CD4-positive, CD25-positive, alpha-beta regulatory T cell (primary cell): ENCODE data around the gene PTP4A1. TPM values are rescaled to one million over a fixed set of nuclear protein-coding genes. Genes with fewer than 3 reads are reported as not detected.
"Not testable (repeated sequence)": the region's sequence is repeated elsewhere in the genome, so short reads cannot be mapped to it uniquely, and the experiment has no call there.

Experiments used
- ATAC-seq, 2 donors: fragments of 150-1000 bp; cut with Tn5 transposase; one replicate each; pipeline ENCODE4 v1.10.0; 2021; ENCODE audit warnings: low read depth in 2 of 2, moderate number of reproducible peaks in 2 of 2, moderate library complexity in 1 of 2
- DNase-seq, 3 donors: peaks; one replicate each; pipeline versions ENCODE4 v3.0.0 to v3.0.0-alpha.2; 2012 to 2022; ENCODE audit warnings: mixed read lengths in 1 of 3
- H3K27ac ChIP-seq: one replicate; pipeline ENCODE4 v1.7.0; 2013; ENCODE audit warnings: mild to moderate bottlenecking, low read length; ENCODE audit not compliant: insufficient read depth, poor library complexity, severe bottlenecking
- H3K27me3 ChIP-seq: one replicate; pipeline ENCODE4 v1.7.0; 2013; ENCODE audit warnings: low read length; ENCODE audit not compliant: control insufficient read depth, insufficient read depth
- H3K36me3 ChIP-seq: one replicate; pipeline ENCODE4 v1.7.0; 2013; ENCODE audit warnings: mild to moderate bottlenecking, low read length, moderate library complexity; ENCODE audit not compliant: control insufficient read depth, insufficient read depth
- H3K4me1 ChIP-seq: 2 replicates; pipeline ENCODE4 v1.7.0; 2013; ENCODE audit warnings: mild to moderate bottlenecking, low read length; ENCODE audit not compliant: insufficient read depth, control insufficient read depth, poor library complexity, severe bottlenecking
- H3K4me3 ChIP-seq: one replicate; pipeline ENCODE4 v1.7.0; 2013; ENCODE audit warnings: low read depth, mild to moderate bottlenecking, low read length, moderate library complexity
- H3K9me3 ChIP-seq, 2 experiments: 1 replicate in 1 of 2; 2 replicates in 1 of 2; pipeline ENCODE4 v1.7.0; 2013; ENCODE audit warnings: low read length in 2 of 2, mild to moderate bottlenecking in 1 of 2, moderate library complexity in 1 of 2; ENCODE audit not compliant: control insufficient read depth in 2 of 2
- H3K27ac Mint-ChIP-seq, 3 donors: one replicate each; pipeline ENCODE4 v1.8.0; 2020 to 2022; ENCODE audit warnings: mild to moderate bottlenecking in 3 of 3, mixed read lengths in 3 of 3, moderate library complexity in 2 of 3
- H3K27me3 Mint-ChIP-seq: one replicate; pipeline ENCODE4 v1.8.0; 2022; ENCODE audit warnings: mild to moderate bottlenecking, mixed read lengths
- H3K36me3 Mint-ChIP-seq: one replicate; pipeline ENCODE4 v1.8.0; 2020; ENCODE audit warnings: mixed read lengths
- H3K4me1 Mint-ChIP-seq, 4 donors: one replicate each; pipeline ENCODE4 v1.8.0; 2020 to 2022; ENCODE audit warnings: mixed read lengths in 4 of 4, mild to moderate bottlenecking in 1 of 4
- H3K4me3 Mint-ChIP-seq, 4 donors: one replicate each; pipeline ENCODE4 v1.8.0; 2020 to 2022; ENCODE audit warnings: mild to moderate bottlenecking in 4 of 4, mixed read lengths in 4 of 4, moderate library complexity in 3 of 4
- H3K9me3 Mint-ChIP-seq, 7 donors: one replicate each; pipeline ENCODE4 v1.8.0; 2020 to 2022; ENCODE audit warnings: mixed read lengths in 7 of 7, mild to moderate bottlenecking in 3 of 7, moderate library complexity in 2 of 7
- polyA plus RNA-seq, 4 donors: library from polyadenylated mRNA; unstranded; fragments of 300-500 nt; fragmentation: Illumina TruSeq; gene quantifications; one replicate each; pipeline ENCODE4 v1.2.3, GENCODE V29; 2021
- total RNA-seq: library from RNA; stranded (reverse); gene quantifications from one replicate; pipeline ENCODE4 v1.2.3, GENCODE V29; 2022

Gene PTP4A1
- total RNA-seq: 126 TPM
- 10 to 100 TPM; 54.1 to 72.7 (median 60.8) TPM for polyA plus RNA-seq

- H3K27me3 Mint-ChIP-seq: peaks cover 18% of the 10 kb centered on the region
- peak within 1 kb of the TSS; percentile 99 for H3K27ac ChIP-seq
- ATAC-seq (peak; percentile 93 to 95), DNase-seq (peak; percentile 96 to 98 (median 96))
- peaks cover 9% of the 10 kb centered on the region for H3K36me3 Mint-ChIP-seq
- peak within 1 kb of the TSS; percentile 93 to 99 (median 94) for H3K4me3 Mint-ChIP-seq
- H3K36me3 ChIP-seq: peaks cover 11% of the 10 kb centered on the region
- peak within 1 kb of the TSS; percentile 93 for H3K4me3 ChIP-seq
- H3K9me3 Mint-ChIP-seq: no peaks in the 10 kb centered on the region
- H3K27ac Mint-ChIP-seq: peak within 1 kb of the TSS; percentile 95 to 99 (median 97)
- H3K9me3 ChIP-seq: no peaks in the 10 kb centered on the region
- H3K27me3 ChIP-seq: no peaks in the 10 kb centered on the region
- peaks cover 28% of the 10 kb centered on the region for H3K4me1 ChIP-seq
- peaks cover 6 to 42% (median 34%) of the 10 kb centered on the region in 4 donors for H3K4me1 Mint-ChIP-seq
These were observed at the start of gene PTP4A1, which contains the start of gene LOC128125822 for GRCh38 chr6:63572044-63572746. Gene PTP4A1 (plus strand): TSS chr6:63572480. CDS start chr6:63576881, 4,401 bp downstream. Gene LOC128125822 (plus strand): TSS chr6:63572480.

- H3K4me1 Mint-ChIP-seq, ATAC-seq, DNase-seq, H3K36me3 Mint-ChIP-seq, H3K27ac Mint-ChIP-seq, H3K9me3 ChIP-seq, H3K4me3 Mint-ChIP-seq, H3K4me1 ChIP-seq, H3K4me3 ChIP-seq, H3K27me3 ChIP-seq, H3K9me3 Mint-ChIP-seq, H3K27ac ChIP-seq, H3K36me3 ChIP-seq, H3K27me3 Mint-ChIP-seq: not testable (repeated sequence)
These were observed 49.4 kb upstream of the PTP4A1 start for GRCh38 chr6:63522911-63523287.

DNA sequence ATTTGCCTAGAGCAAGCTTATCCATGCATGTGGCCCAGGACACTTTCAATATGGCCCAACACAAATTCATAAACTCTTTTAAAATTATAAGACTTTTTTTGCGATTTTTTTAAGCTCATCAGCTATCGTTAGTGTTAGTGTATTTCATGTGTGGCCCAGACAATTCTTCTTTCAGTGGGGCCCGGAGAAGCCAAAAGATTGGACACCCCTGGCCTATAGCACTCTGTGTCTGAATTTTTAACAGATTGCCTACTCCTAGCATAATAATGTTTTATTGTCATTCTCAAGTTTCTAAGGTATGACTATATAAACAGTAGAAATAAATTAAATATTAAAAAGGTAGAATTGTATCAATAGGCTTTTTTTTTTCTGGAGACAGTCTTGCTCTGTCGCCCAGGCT lies 48.6 kb upstream of the PTP4A1 start:
- Mint-ChIP-seq H3K27ac (no peak overlapping the region), H3K27me3 (no peaks in the 10 kb centered on the region), H3K4me3 (no peak overlapping the region), H3K36me3 (no peaks in the 10 kb centered on the region), H3K9me3 (peaks cover 0 to 3% (median 0%) of the 10 kb centered on the region in 7 donors), H3K4me1 (peaks cover 0 to 9% (median 6%) of the 10 kb centered on the region in 4 donors)
- H3K27ac ChIP-seq: no peak overlapping the region
- no peaks in the 10 kb centered on the region for H3K9me3 ChIP-seq
- no peaks in the 10 kb centered on the region for H3K27me3 ChIP-seq
- no peak for ATAC-seq
- H3K4me3 ChIP-seq: no peak overlapping the region
- DNase-seq: no peak
- H3K36me3 ChIP-seq: no peaks in the 10 kb centered on the region
- no peaks in the 10 kb centered on the region for H3K4me1 ChIP-seq

GRCh38 chr6:63525186-63525878 lies 46.9 kb upstream of the PTP4A1 start:
- no peaks in the 10 kb centered on the region for H3K9me3 ChIP-seq
- DNase-seq (no peak), ATAC-seq (no peak)
- peaks cover 8% of the 10 kb centered on the region for H3K4me1 ChIP-seq
- peak overlapping the region in 1 of 3 donors; percentile 15 for H3K27ac Mint-ChIP-seq
- no peak overlapping the region for H3K27ac ChIP-seq
- peaks cover 0 to 3% (median 0%) of the 10 kb centered on the region in 7 donors for H3K9me3 Mint-ChIP-seq
- H3K4me3 ChIP-seq: no peak overlapping the region
- H3K36me3 ChIP-seq: no peaks in the 10 kb centered on the region
- no peaks in the 10 kb centered on the region for H3K27me3 ChIP-seq
- no peaks in the 10 kb centered on the region for H3K36me3 Mint-ChIP-seq
- H3K27me3 Mint-ChIP-seq: no peaks in the 10 kb centered on the region
- H3K4me3 Mint-ChIP-seq: no peak overlapping the region
- peaks cover 8 to 22% (median 15%) of the 10 kb centered on the region in 4 donors for H3K4me1 Mint-ChIP-seq

GRCh38 chr6:63526931-63527330 lies 45.3 kb upstream of the PTP4A1 start:
- Mint-ChIP-seq H3K4me1 (peaks cover 8 to 22% (median 15%) of the 10 kb centered on the region in 4 donors), H3K4me3 (no peak overlapping the region), H3K27ac (no peak overlapping the region), H3K27me3 (no peaks in the 10 kb centered on the region), H3K9me3 (peaks cover 0 to 3% (median 0%) of the 10 kb centered on the region in 7 donors), H3K36me3 (no peaks in the 10 kb centered on the region)
- Histone ChIP-seq H3K9me3 (no peaks in the 10 kb centered on the region), H3K27me3 (no peaks in the 10 kb centered on the region), H3K36me3 (no peaks in the 10 kb centered on the region), H3K4me3 (no peak overlapping the region), H3K4me1 (peaks cover 8% of the 10 kb centered on the region), H3K27ac (no peak overlapping the region)
- ATAC-seq (no peak), DNase-seq (no peak)

DNA sequence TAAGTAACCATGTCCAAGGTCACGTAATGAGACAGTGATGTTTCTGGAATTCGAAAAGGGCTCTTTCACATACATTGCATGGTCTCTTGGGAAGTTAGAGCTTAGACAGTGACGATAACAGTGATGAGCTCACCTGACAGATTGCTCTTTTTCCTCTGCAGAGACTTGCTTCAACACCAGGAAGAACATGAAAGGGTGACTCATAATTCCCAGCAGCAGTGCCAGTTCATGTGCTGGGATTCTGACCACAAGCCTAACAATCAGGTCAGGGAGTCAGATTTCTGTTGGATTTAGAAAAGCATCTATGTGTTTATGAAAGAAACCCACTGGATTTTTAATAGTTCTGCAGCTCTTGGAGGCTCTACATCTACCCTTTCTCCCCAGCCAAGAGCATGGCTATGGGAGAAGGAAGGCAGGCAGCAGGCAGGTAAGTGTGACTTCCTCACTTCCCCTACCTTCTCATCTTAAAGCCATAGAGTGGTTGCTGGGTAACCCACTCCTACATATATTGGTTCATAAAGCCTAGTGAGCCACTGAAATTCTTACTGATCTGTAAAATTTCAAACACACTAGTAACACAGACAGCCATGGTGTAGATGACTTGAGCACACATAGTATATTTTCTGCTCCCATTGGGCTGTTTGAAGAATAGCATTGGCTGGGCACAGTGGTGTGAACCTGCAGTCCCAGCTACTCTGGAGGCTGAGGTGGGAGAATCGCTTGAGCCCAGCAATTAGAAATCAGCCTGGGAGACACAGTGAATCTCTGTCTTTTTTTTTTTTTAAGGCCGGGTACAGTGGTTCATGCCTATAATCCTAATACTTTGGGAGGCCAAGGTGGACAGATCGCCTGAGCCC lies 44.4 kb upstream of the PTP4A1 start:
- no peaks in the 10 kb centered on the region for H3K36me3 ChIP-seq
- no peak overlapping the region for H3K4me3 Mint-ChIP-seq
- H3K27me3 Mint-ChIP-seq: no peaks in the 10 kb centered on the region
- DNase-seq (no peak), ATAC-seq (no peak)
- H3K27ac ChIP-seq: no peak overlapping the region
- no peak overlapping the region for H3K4me3 ChIP-seq
- peaks cover 8% of the 10 kb centered on the region for H3K4me1 ChIP-seq
- H3K9me3 Mint-ChIP-seq: peaks cover 0 to 3% (median 0%) of the 10 kb centered on the region in 7 donors
- H3K27ac Mint-ChIP-seq: no peak overlapping the region
- no peaks in the 10 kb centered on the region for H3K27me3 ChIP-seq
- H3K9me3 ChIP-seq: no peaks in the 10 kb centered on the region
- peaks cover 8 to 22% (median 15%) of the 10 kb centered on the region in 4 donors for H3K4me1 Mint-ChIP-seq
- no peaks in the 10 kb centered on the region for H3K36me3 Mint-ChIP-seq

DNA sequence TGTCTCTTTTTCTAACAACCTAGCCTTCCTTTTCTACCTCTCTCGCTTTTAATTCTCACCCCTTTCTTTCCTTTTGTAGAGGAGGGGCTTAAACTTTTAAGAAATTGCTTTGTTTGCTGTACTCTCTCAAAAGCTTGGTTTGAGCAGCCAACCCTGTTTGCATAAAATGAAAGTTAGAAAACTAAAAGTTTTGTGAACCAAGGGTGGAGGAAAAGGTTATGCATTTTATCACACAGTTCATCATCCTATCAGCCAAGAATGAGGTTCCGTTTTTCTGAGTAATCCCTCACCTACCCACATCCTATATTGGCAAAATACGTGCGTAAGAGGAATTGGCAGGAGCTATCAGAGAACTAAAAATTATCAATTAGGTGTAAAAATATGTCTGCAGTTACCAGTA lies 42.8 kb upstream of the PTP4A1 start:
- Histone ChIP-seq H3K4me1 (peaks cover 8% of the 10 kb centered on the region), H3K27me3 (no peaks in the 10 kb centered on the region), H3K36me3 (no peaks in the 10 kb centered on the region), H3K27ac (no peak overlapping the region), H3K4me3 (peak overlapping the region; percentile 62), H3K9me3 (no peaks in the 10 kb centered on the region)
- ATAC-seq (peak; percentile 67 to 83), DNase-seq (peak in 1 of 3 donors; percentile 87)
- no peaks in the 10 kb centered on the region for H3K27me3 Mint-ChIP-seq
- peaks cover 8 to 22% (median 15%) of the 10 kb centered on the region in 4 donors for H3K4me1 Mint-ChIP-seq
- no peaks in the 10 kb centered on the region for H3K36me3 Mint-ChIP-seq
- peak overlapping the region; percentile 24 to 74 (median 72) for H3K27ac Mint-ChIP-seq
- H3K9me3 Mint-ChIP-seq: peaks cover 0 to 3% (median 0%) of the 10 kb centered on the region in 7 donors
- H3K4me3 Mint-ChIP-seq: peak overlapping the region in 2 of 4 donors; percentile 49 to 56
